GM19239 (cell line): ENCODE results near the gene PDE8B.
A peak's percentile ranks its signal among the peaks of the same experiment; 100 is the strongest.
"Not testable (repeated sequence)": the region's sequence is repeated elsewhere in the genome, so short reads cannot be mapped to it uniquely, and the experiment has no call there.

ENCODE experiments used
- DNase-seq: peaks from one replicate; pipeline ENCODE4 v3.0.0; 2011; ENCODE audit warnings: low spot score; ENCODE audit not compliant: insufficient read length
- FAIRE-seq: peaks from 2 replicates; lab custom pipeline; 2011; peaks lifted over from hg19 to GRCh38; lab: Jason Lieb, UNC

Gene PDE8B

GRCh38 chr5:77423022-77423750 lies 212.7 kb downstream of the PDE8B start:
- DNase-seq (no peak), FAIRE-seq (no peak)

GRCh38 chr5:77424921-77425320 lies 214.4 kb downstream of the PDE8B start:
- FAIRE-seq: no peak

GRCh38 chr5:77425420-77425819 lies 214.9 kb downstream of the PDE8B start:
- FAIRE-seq (no peak), DNase-seq (no peak)

More at GRCh38 chr5:77424921-77425320, 214.4 kb downstream of the PDE8B start:
- DNase-seq: no peak

GRCh38 chr5:77425998-77426659 lies 215.6 kb downstream of the PDE8B start:
- FAIRE-seq (no peak), DNase-seq (no peak)

- FAIRE-seq (no peak), DNase-seq (no peak)
Observed at GRCh38 chr5:77426670-77427069, 216.2 kb downstream of the PDE8B start.

GRCh38 chr5:77427998-77428397 lies 217.5 kb downstream of the PDE8B start:
- no peak for DNase-seq
- no peak for FAIRE-seq

- no peak for DNase-seq
- FAIRE-seq: no peak
Observed at GRCh38 chr5:77428526-77428925, 218.0 kb downstream of the PDE8B start.

- DNase-seq (no peak), FAIRE-seq (no peak)
Observed at GRCh38 chr5:77430726-77431125, 220.2 kb downstream of the PDE8B start.

- FAIRE-seq (no peak), DNase-seq (no peak)
Observed at GRCh38 chr5:77431286-77431685, 220.8 kb downstream of the PDE8B start.

GRCh38 chr5:77431719-77432118 lies 221.2 kb downstream of the PDE8B start:
- DNase-seq (no peak), FAIRE-seq (peak; percentile 39)

GRCh38 chr5:77437194-77437593 lies 226.7 kb downstream of the PDE8B start:
- no peak for FAIRE-seq
- no peak for DNase-seq

- FAIRE-seq (no peak), DNase-seq (no peak)
Observed at GRCh38 chr5:77438071-77438470, 227.6 kb downstream of the PDE8B start.

- FAIRE-seq: no peak
- DNase-seq: no peak
Observed at GRCh38 chr5:77443670-77444069, 233.2 kb downstream of the PDE8B start.

GRCh38 chr5:77444356-77444755 lies 233.9 kb downstream of the PDE8B start:
- DNase-seq (no peak), FAIRE-seq (no peak)

GRCh38 chr5:77448831-77449230 lies 238.4 kb downstream of the PDE8B start:
- FAIRE-seq: no peak
- no peak for DNase-seq

- no peak for FAIRE-seq
- DNase-seq: no peak
Observed at GRCh38 chr5:77449277-77449676, 238.8 kb downstream of the PDE8B start.

- DNase-seq: no peak
- no peak for FAIRE-seq
Observed at GRCh38 chr5:77449981-77450380, 239.5 kb downstream of the PDE8B start.

GRCh38 chr5:77452351-77452750 lies 241.9 kb downstream of the PDE8B start:
- DNase-seq (no peak), FAIRE-seq (no peak)

GRCh38 chr5:77454123-77454522 lies 243.6 kb downstream of the PDE8B start:
- FAIRE-seq: no peak
- DNase-seq: no peak

GRCh38 chr5:77461287-77461686 lies 250.8 kb downstream of the PDE8B start:
- DNase-seq (no peak), FAIRE-seq (no peak)

- DNase-seq (no peak), FAIRE-seq (no peak)
Observed at GRCh38 chr5:77463905-77464304, 253.4 kb downstream of the PDE8B start.

GRCh38 chr5:77468875-77469274 lies 258.4 kb downstream of the PDE8B start:
- FAIRE-seq, DNase-seq: not testable (repeated sequence)
